ENCODE data around the gene ASB1. TPM values are rescaled to one million over a fixed set of nuclear protein-coding genes. Genes with fewer than 3 reads are reported as not detected.

Gene ASB1
- total RNA-seq, 2 experiments from 2014 or later = 32.1 to 34.3 TPM

DNA sequence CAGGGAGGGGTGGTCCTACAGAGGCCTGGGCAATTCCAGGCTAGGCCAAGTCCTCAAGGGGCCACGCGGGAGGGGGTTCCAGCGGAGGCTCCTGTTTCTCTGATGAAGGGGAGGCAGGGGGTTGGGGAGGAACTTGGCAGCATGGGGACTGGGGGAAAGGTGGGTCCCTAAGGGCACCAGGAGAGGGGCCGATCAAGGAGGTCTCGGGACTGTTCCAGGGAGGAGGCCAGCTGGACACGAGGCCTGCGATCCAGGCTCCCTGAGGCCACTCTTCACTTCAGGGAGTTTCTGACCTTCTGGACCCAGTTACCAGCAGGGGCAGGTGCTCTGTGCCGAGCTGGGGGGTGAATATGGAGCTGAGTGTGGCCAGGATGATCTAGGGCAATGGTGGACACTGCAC, 71.5 kb downstream of the ASB1 start:
- no peak overlapping the region for H3K4me3 Mint-ChIP-seq
- DNase-seq (no peak), ATAC-seq (ENCODE audit: low read depth) (no peak)
- no peaks in the 10 kb centered on the region for H3K27me3 Mint-ChIP-seq
- POLR2A ChIA-PET = no interaction called here
- H3K27ac Mint-ChIP-seq = no peak overlapping the region
- peaks cover 21% of the 10 kb centered on the region for H3K4me1 Mint-ChIP-seq
- H3K36me3 Mint-ChIP-seq = no peaks in the 10 kb centered on the region
- H3K9me3 Mint-ChIP-seq = no peaks in the 10 kb centered on the region

DNA sequence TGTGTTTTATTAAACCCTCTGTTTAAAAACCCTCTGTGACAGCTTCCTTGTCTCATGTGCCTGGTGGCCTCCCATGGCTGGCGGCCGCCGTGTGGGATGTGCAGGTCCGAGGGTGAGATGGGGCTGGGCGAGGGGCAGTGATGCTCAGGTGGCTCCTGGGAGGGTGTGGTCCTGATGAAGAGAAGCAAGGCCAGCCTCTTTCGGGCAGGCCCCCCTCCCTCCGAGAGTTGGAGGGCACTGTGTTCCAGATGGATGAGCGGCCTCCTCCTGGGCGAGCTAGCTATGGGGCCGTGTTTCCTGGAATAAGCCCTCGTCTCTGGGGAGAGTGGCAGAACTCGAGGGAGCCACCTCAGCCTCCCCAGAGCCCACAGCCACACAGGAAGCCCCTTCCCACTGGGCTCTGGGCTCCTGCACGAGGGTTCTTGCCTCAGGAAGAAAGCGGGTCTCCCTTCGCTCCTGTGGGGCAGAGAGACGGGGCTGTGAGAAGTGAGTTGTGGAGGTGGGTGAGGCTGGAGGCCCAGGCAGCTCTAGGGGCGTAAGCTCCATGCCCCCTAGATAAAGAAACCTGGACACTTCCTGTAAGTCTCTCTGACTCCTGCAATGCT, 72.1 kb downstream of the ASB1 start:
- DNase-seq (no peak), ATAC-seq (ENCODE audit: low read depth) (no peak)
- Mint-ChIP-seq H3K27ac (peak overlapping the region; percentile 12), H3K4me3 (no peak overlapping the region), H3K27me3 (no peaks in the 10 kb centered on the region), H3K36me3 (no peaks in the 10 kb centered on the region), H3K4me1 (peaks cover 16% of the 10 kb centered on the region), H3K9me3 (no peaks in the 10 kb centered on the region)
- POLR2A ChIA-PET = no interaction called here

DNA sequence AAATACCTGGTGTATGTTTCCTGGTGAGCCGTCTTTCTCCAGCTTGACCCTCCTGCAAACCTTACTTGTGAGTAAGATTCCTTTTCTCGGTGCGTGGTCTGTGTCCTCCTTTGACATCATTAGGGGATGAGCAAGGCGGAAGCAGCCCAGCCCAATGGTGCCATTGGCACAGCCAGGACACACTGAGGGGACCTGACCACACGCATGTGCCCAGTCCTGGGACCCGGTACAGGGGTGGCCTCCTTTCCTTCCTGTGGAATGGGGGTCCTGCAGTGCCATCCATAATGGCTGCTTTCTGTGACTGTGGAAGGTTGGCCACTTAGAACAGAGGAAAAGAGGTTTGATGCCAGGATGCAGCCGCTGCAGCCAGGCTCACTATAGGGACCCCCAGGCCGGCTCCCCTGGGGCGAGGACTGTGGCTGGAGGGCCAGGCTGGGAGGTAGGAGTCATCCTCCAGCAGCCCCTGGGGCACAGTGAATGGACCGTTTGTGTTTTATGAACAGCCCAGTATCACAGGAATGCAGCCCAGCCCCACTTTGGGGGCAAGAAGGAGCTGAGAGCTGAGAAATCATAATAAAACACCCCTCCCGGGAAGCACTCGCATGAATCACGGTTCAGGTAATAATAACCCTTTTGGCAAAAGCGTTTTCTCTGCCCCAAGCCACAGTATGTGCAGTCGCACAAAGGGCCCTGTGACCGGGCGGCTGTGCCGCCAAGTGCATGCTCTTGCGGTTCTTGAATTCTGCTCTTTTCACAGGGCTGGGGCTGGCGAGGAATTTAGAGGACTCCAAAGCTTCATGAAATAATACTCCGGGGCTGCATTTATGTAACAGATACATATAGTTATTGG, 73.2 kb downstream of the ASB1 start:
- POLR2A ChIA-PET = no interaction called here

DNA sequence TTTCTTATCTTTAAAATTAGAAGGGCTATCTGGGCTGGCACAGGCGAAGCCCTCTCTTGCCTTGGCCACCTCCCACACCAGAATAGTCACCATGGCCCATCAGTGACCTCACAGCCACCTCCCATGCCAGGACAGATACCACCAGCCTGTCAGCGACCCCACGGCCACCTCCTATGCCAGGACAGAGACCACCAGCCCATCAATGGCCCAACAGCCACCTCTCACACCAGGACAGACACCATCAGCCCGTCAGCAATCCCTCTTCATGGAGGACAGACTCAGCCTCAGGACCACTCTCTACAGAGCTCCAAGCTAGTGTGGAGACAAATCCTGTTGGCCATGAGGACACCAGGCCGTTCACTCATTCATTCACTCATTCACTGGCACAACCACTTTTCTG, 74.6 kb downstream of the ASB1 start:
- H3K9me3 Mint-ChIP-seq = no peaks in the 10 kb centered on the region
- H3K4me3 Mint-ChIP-seq = no peak overlapping the region
- no peak overlapping the region for H3K27ac Mint-ChIP-seq
- no peak for ATAC-seq (ENCODE audit: low read depth)
- POLR2A ChIA-PET = no interaction called here
- no peaks in the 10 kb centered on the region for H3K36me3 Mint-ChIP-seq
- peaks cover 2% of the 10 kb centered on the region for H3K4me1 Mint-ChIP-seq
- H3K27me3 Mint-ChIP-seq = no peaks in the 10 kb centered on the region
- peak; percentile 3 for DNase-seq

More for the DNA sequence above, 73.2 kb downstream of the ASB1 start:
- H3K9me3 Mint-ChIP-seq = no peaks in the 10 kb centered on the region
- no peak for ATAC-seq (ENCODE audit: low read depth)
- no peak for DNase-seq
- no peak overlapping the region for H3K4me3 Mint-ChIP-seq
- peaks cover 4% of the 10 kb centered on the region for H3K4me1 Mint-ChIP-seq
- H3K36me3 Mint-ChIP-seq = no peaks in the 10 kb centered on the region
- H3K27me3 Mint-ChIP-seq = no peaks in the 10 kb centered on the region
- no peak overlapping the region for H3K27ac Mint-ChIP-seq

Other genes with a start within 250 kb of the ASB1 start
- gene ILKAP, start 223.2 kb upstream of the ASB1 start, total RNA-seq = 10 to 100 TPM; 56.3 to 59.1 TPM
- gene HES6, start 186.9 kb upstream of the ASB1 start, total RNA-seq = 1 to 10 TPM; 4.3 to 7.1 TPM
- gene PER2, start 138.3 kb upstream of the ASB1 start, total RNA-seq = 10 to 100 TPM; 13.0 to 13.7 TPM
- 1 to 10 TPM; 8.6 to 8.7 TPM for gene TRAF3IP1, start 106.4 kb upstream of the ASB1 start, total RNA-seq

All from activated naive CD8-positive, alpha-beta T cell treated with anti-CD3 and anti-CD28 coated beads, Interleukin-2, amount 10 ng/mL, durations not matched to agents 7 days and 5 days (primary cell).